HG03103 (cell line): ENCODE measurements around the gene GABRR2.
"Not testable (repeated sequence)": the region's sequence is repeated elsewhere in the genome, so short reads cannot be mapped to it uniquely, and the experiment has no call there.

Source experiments
- ATAC-seq: cut with Tn5 transposase; IDR thresholded peaks from one replicate; pipeline ENCODE4 v1.9.1; 2021; ENCODE audit warnings: low read depth; ENCODE audit not compliant: unreplicated experiment

Gene GABRR2

GRCh38 chr6:89295981-89296380 lies 19.1 kb downstream of the GABRR2 start:
- no peak for ATAC-seq

- ATAC-seq, result not testable (repeated sequence)
Observed at GRCh38 chr6:89295116-89295515, 20.0 kb downstream of the GABRR2 start.

DNA sequence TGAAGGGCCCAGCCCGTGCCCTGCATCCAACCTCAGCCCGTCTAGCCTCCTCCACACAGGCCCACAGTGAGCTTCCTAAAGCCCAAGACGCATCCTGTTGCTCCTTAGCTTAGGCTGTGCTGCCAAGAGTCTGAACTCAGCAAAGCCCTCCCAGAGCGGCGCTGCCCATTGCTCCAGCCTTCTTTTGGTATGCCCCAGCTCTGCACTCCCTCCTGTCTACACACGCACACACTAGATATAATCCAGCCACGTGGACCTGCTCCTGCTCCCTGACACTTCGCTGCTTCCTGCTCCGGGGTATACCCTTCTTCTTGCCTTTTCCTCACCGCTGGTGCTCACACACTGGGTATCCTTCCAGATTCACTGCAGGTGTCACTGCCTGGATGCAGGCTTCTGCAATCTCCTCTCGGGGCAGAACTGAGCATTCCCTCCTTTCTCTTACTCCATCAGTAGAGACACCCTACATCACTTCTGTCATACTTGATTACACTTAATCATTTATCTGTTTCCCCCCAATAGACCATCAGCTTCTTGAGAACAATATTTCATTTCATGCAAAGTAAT lies 23.8 kb downstream of the GABRR2 start:
- ATAC-seq, result no peak

- ATAC-seq, result no peak
Observed at GRCh38 chr6:89290401-89291155, 24.5 kb downstream of the GABRR2 start.

GRCh38 chr6:89289710-89290109 lies 25.4 kb downstream of the GABRR2 start:
- ATAC-seq, result no peak

DNA sequence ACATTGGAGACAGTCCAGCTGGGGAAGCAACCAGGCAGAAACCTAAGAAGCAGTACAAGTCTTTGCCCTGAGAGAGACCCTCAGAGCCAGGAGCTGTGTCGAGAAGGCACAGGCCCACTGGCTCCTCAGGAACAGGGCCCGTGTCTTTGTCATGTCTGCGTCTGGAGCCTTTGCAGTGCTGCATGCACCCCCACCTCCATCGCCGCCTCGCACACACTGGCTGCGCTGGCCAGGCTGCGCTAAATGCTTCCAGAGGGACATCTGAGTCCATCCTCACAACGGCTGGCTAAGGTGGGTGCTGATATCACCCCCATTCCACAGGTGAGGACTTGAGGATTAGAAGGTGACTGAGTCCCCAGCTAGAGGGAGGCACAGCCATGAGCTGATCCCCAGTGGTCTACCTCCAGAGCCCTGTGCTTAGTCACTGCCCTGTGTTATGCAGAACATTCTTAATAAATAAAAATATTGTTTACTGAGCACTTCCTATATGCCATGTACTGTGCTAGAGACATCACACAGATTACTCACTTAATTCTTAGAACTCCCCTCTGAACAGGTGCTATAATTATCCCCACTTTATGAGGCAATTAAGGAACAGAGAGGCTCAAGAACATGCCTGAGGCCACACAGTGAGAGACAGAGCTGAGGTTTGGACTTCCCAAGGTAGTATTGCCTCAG lies 27.6 kb downstream of the GABRR2 start:
- no peak for ATAC-seq

- no peak for ATAC-seq
Observed at GRCh38 chr6:89286516-89286915, 28.6 kb downstream of the GABRR2 start.

DNA sequence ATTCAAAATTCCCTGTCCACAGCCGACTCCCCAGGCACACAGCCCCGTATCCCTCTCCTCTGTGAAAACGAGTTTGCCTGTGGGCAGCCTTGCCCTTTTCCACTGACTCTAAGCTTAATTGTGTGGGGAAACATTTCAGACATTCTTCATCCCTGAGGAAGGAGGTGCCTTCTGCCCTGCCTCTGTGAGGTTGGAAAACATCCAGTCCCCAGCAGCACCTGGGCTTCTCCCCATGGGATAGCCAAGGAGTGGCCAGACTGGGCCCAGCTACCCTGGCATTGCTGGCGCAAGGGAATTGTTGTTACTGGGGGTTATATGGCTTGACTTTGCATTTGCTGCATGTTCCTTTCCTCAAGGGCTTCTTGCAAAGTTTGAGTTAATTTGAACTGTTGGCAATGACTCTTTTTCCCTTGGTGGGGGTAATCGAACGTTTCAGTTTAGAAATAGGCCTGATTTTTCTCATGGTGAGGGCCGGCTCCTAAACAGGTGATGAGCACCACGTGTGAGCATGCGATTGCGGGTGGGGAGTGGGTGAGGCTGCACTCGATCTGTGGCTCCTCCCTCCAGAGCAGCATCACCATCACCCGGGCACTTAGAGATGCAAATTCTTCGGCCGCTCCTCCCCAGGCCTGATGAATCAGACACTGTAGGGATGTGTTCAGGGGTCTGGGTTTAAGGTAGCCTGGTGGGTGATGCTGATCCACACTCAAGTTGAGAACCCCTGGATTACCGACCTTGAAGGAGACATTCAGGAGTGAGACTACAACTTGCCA lies 29.9 kb downstream of the GABRR2 start:
- ATAC-seq, result no peak

- no peak for ATAC-seq
Observed at GRCh38 chr6:89284081-89284480, 31.0 kb downstream of the GABRR2 start.

- ATAC-seq, result no peak
Observed at GRCh38 chr6:89282749-89283148, 32.4 kb downstream of the GABRR2 start.

DNA sequence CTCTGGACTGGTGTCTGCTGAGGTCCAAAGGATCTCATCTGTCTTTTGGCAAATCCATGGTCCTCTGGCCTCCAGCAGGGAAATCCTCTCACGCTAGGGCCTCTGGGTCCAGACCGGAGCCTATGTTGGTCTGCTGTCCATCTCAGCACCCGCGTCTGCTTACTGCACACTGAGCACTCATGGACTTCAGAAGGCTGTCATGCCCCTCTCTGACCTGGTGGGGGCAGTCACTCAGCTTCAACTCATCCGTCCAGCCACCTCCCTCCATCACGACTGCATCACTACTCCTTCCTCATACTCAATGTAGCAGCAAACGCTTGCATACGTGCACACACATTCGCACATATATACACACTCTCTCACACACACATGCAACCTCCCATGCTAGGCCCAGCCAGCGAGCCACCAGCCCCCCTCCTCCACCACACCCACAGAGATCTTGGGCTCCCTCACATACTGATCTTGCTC lies 33.3 kb downstream of the GABRR2 start:
- ATAC-seq, result peak; percentile 95

- ATAC-seq, result no peak
Observed at GRCh38 chr6:89278956-89279355, 36.1 kb downstream of the GABRR2 start.

DNA sequence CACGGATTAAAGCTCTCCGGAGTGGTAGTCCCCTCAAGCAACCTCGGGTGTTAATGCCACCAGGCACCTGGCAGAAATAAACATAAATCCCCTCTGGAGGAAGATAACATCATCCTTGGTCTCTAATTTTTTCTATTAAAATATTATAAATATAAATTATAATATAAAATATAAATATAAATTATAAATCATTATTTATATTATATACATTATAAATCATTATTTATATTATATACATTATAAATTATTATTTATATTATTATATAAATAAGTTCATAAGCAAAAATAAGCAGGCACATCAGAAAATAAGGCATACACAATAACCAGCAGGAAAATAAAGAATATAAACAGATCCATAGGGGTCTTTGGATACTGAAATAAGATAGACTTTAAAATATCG lies 39.2 kb downstream of the GABRR2 start:
- no peak for ATAC-seq

GRCh38 chr6:89273816-89274215 lies 41.3 kb downstream of the GABRR2 start:
- ATAC-seq, result no peak

- no peak for ATAC-seq
Observed at GRCh38 chr6:89272596-89272995, 42.5 kb downstream of the GABRR2 start.

GRCh38 chr6:89270951-89271721 lies 44.0 kb downstream of the GABRR2 start:
- peak; percentile 73 for ATAC-seq

DNA sequence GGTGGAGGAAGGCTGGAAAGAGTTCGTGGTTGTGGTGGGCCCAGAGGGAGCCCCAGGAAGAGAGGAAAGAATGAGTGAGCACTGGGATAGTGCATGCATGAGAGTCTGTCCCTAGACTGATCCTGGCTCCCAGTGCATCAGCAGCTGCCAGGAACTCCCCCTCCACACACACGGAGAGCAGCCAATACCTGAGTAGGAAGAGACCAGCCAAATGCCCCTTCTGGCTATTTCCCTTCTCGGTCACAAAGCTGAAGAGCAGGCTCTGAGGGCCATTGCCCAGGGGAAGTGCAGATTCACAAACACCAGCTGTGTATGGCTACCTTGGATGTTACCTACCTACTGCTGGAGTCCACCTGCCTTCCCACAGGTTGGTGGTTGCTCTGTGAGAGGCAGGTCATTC lies 45.1 kb downstream of the GABRR2 start:
- ATAC-seq, result no peak

GRCh38 chr6:89269252-89269651 lies 45.8 kb downstream of the GABRR2 start:
- no peak for ATAC-seq

- ATAC-seq, result no peak
Observed at GRCh38 chr6:89268776-89269175, 46.3 kb downstream of the GABRR2 start.

DNA sequence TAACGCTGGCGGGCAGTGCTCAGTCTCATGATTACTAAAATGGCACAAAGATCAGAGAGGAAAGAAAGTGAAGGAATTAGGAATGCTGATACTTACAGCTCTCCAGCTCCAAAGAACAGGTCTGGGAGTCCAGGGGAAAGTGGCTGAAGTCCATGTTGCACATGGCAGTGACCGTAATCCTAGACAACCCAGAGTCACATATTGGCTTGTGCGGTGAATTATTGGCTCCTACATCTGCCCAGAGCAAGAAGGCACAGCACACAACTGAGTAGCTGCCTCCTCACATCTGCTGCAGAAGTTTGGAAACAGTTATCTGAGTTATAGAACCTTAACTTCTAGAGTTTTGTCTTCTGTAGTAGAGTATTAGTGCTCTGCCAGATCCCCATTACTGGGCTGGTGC lies 47.2 kb downstream of the GABRR2 start:
- ATAC-seq, result no peak
